Measurements from ENCODE around the gene PREX1. TPM values are rescaled to one million over a fixed set of nuclear protein-coding genes. Genes with fewer than 3 reads are reported as not detected.

Gene PREX1
- total and polyA plus RNA-seq, 7 experiments from 2014 or later: 2.9 to 143 (median 48.6) TPM

DNA sequence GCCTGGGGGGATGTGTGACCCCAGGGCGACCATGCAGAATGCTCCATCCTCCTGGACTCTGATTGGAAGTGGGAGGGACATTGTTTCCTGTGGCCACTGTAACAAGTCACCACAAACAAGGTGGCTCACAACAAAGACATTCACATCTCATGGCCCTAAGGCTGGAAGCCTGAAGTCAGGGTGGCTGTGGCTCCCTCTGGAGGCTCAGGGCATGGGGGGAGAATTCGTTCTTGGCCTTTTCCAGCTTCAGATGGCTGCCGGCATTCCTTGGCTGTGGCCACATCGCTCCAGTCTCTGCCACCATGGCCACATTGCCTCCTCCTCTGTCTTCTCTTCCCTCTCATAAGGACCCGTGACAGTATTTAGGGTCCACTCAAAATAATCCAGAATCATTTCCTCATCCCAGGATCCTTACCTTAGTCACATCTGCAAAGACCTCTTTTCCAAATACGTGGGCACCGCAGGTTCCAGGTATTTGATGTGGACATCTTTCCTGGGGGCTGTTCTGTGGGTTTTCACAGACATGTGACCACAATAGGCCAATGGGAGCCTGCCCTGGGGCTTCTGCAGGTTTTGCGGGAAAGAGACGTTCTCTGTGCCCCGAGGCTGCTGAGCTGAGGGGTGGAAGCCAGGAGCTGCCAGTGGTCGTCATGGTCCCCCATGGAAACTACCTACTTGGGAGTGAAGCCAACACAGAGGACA, 249.3 kb downstream of the PREX1 start:
- ChIA-PET POLR2A (no interaction called here), CTCF (no interaction called here)
- no peaks in the 10 kb centered on the region for H3K36me3 ChIP-seq (ENCODE audit: control insufficient read depth in 2 of 3, insufficient read depth in 3 of 3, low read length in 3 of 3)
- no peaks in the 10 kb centered on the region for H3K4me1 ChIP-seq (ENCODE audit: control insufficient read depth in 2 of 2, insufficient read depth in 2 of 2, low read length in 2 of 2)
- intact Hi-C loops (cut with micrococcal nuclease): no loop called here
- DNase-seq (no peak), ATAC-seq (no peak)
- no peak overlapping the region for H3K27ac Mint-ChIP-seq
- peaks cover 4 to 22% (median 15%) of the 10 kb centered on the region in 5 donors for H3K27me3 Mint-ChIP-seq
- H3K4me3 ChIP-seq (ENCODE audit: low read length): no peak overlapping the region
- no peaks in the 10 kb centered on the region for H3K9me3 ChIP-seq (ENCODE audit: control insufficient read depth in 2 of 3, low read length in 3 of 3)
- no peaks in the 10 kb centered on the region for H3K27me3 ChIP-seq (ENCODE audit: control insufficient read depth in 2 of 2, insufficient read depth in 2 of 2, low read length in 2 of 2)
- H3K4me1 Mint-ChIP-seq: no peaks in the 10 kb centered on the region
- peaks cover 0 to 2% (median 0%) of the 10 kb centered on the region in 11 donors for H3K9me3 Mint-ChIP-seq
- H3K27ac ChIP-seq (ENCODE audit: low read depth, low read length): no peak overlapping the region
- no peaks in the 10 kb centered on the region for H3K36me3 Mint-ChIP-seq
- no peak overlapping the region for H3K4me3 Mint-ChIP-seq

DNA sequence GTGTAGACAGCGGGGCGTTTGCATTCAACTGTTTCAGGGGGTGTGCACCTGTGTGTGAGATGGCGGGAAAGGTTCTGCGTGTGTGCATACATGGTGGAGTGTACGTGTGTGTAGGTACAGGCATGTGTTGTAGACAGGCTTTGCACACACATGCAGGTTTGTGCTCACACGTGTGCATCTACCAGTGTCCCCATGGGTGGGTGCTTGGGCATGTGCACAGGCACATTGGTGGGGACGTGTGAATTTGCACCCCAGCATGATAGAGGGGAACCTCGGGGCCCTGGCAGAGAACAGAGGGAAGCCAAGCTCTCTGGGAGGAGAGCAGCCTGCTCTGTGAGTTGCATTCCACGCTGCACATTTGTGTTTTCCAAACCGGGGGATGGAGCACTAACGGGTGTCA, 250.2 kb downstream of the PREX1 start:
- Mint-ChIP-seq H3K9me3 (no peaks in the 10 kb centered on the region), H3K4me3 (no peak overlapping the region), H3K36me3 (no peaks in the 10 kb centered on the region), H3K27ac (no peak overlapping the region), H3K27me3 (peaks cover 4 to 17% (median 11%) of the 10 kb centered on the region in 5 donors), H3K4me1 (no peaks in the 10 kb centered on the region)
- no peak for ATAC-seq
- ChIA-PET CTCF (no interaction called here), POLR2A (no interaction called here)
- intact Hi-C loops (cut with micrococcal nuclease): no loop called here
- no peaks in the 10 kb centered on the region for H3K9me3 ChIP-seq (ENCODE audit: control insufficient read depth in 2 of 3, low read length in 3 of 3)
- no peak overlapping the region for H3K4me3 ChIP-seq (ENCODE audit: low read length)
- DNase-seq: no peak
- H3K27me3 ChIP-seq (ENCODE audit: control insufficient read depth in 2 of 2, insufficient read depth in 2 of 2, low read length in 2 of 2): no peaks in the 10 kb centered on the region
- no peak overlapping the region for H3K27ac ChIP-seq (ENCODE audit: low read depth, low read length)
- no peaks in the 10 kb centered on the region for H3K4me1 ChIP-seq (ENCODE audit: control insufficient read depth in 2 of 2, insufficient read depth in 2 of 2, low read length in 2 of 2)
- H3K36me3 ChIP-seq (ENCODE audit: control insufficient read depth in 2 of 3, insufficient read depth in 3 of 3, low read length in 3 of 3): no peaks in the 10 kb centered on the region

DNA sequence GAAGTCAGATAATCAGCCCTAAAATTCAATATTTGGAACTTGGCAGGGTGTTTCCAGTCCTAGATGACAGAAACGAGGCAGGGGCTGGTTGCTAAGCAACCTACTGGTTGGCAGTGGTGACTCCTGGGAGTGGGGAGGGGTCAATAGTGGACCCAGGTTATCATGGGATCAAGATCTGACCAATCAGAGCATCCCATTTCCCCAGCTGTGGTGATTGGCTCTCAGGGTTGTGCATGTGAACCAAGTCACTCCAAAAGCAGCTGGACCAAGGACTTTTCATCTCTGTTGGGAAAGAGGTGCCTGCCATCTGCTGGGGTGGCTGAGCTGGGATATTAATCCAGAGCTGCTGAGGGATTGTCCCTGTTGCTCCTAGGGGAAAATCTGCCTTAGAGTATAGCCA, 253.4 kb downstream of the PREX1 start:
- no peaks in the 10 kb centered on the region for H3K36me3 Mint-ChIP-seq
- H3K27ac Mint-ChIP-seq: no peak overlapping the region
- DNase-seq: no peak
- ChIA-PET CTCF (no interaction called here), POLR2A (no interaction called here)
- Histone ChIP-seq H3K36me3 (ENCODE audit: control insufficient read depth in 2 of 3, insufficient read depth in 3 of 3, low read length in 3 of 3) (no peaks in the 10 kb centered on the region), H3K4me3 (ENCODE audit: low read length) (no peak overlapping the region), H3K27ac (ENCODE audit: low read depth, low read length) (no peak overlapping the region), H3K9me3 (ENCODE audit: control insufficient read depth in 2 of 3, low read length in 3 of 3) (no peaks in the 10 kb centered on the region), H3K4me1 (ENCODE audit: control insufficient read depth in 2 of 2, insufficient read depth in 2 of 2, low read length in 2 of 2) (no peaks in the 10 kb centered on the region), H3K27me3 (ENCODE audit: control insufficient read depth in 2 of 2, insufficient read depth in 2 of 2, low read length in 2 of 2) (no peaks in the 10 kb centered on the region)
- no peaks in the 10 kb centered on the region for H3K4me1 Mint-ChIP-seq
- H3K27me3 Mint-ChIP-seq: peaks cover 0 to 6% (median 5%) of the 10 kb centered on the region in 5 donors
- H3K4me3 Mint-ChIP-seq: no peak overlapping the region
- H3K9me3 Mint-ChIP-seq: no peaks in the 10 kb centered on the region
- intact Hi-C loops (cut with micrococcal nuclease): no loop called here
- no peak for ATAC-seq

Other genes starting within 250 kb of the PREX1 start
- gene ARFGEF2, start 93.7 kb upstream of the PREX1 start, total RNA-seq: 10 to 100 TPM; 24.2 to 33.5 (median 30.1) TPM
- 10 to 100 TPM; 10.1 to 12.0 TPM for gene ARFGEF2, start 93.7 kb upstream of the PREX1 start, polyA plus RNA-seq
- 10 to 100 TPM; 23.3 to 73.0 (median 41.1) TPM for gene CSE1L, start 218.3 kb upstream of the PREX1 start, total RNA-seq
- 10 to 100 TPM; 25.0 to 38.4 TPM for gene CSE1L, start 218.3 kb upstream of the PREX1 start, polyA plus RNA-seq